Keratinocyte (primary cell): ENCODE results near the gene PADI4. TPM values are rescaled to one million over a fixed set of nuclear protein-coding genes. Genes with fewer than 3 reads are reported as not detected.

Experiments
- DNase-seq: peaks from one replicate; pipeline ENCODE4 v3.0.0-alpha.2; 2011; ENCODE audit warnings: low read depth, missing footprints, low spot score
- FAIRE-seq: peaks from 2 replicates; lab custom pipeline; 2011; peaks lifted over from hg19 to GRCh38; lab: Jason Lieb, UNC
- H2AFZ ChIP-seq: 2 replicates; pipeline ENCODE4 v1.6.0; 2012; ENCODE audit warnings: low read length, control low read depth, inconsistent platforms; ENCODE audit not compliant: control insufficient read depth
- H3K27ac ChIP-seq: 2 replicates; pipeline ENCODE4 v1.5.1; 2011; ENCODE audit warnings: low read length; ENCODE audit not compliant: control insufficient read depth, insufficient read depth
- H3K27me3 ChIP-seq: 3 replicates; pipeline ENCODE4 v1.6.0; 2011; ENCODE audit warnings: low read length; ENCODE audit not compliant: control insufficient read depth, insufficient read depth; ENCODE audit errors: extremely low read depth
- H3K36me3 ChIP-seq, 2 experiments: 2 replicates in 1 of 2; 3 replicates in 1 of 2; pipeline ENCODE4 v1.5.1; 2011; ENCODE audit warnings: low read length in 2 of 2, mild to moderate bottlenecking in 1 of 2; ENCODE audit not compliant: control insufficient read depth in 2 of 2, insufficient read depth in 2 of 2; ENCODE audit errors: extremely low read depth in 1 of 2
- H3K4me1 ChIP-seq: 3 replicates; pipeline ENCODE4 v1.5.1; 2011; ENCODE audit warnings: low read length; ENCODE audit not compliant: control insufficient read depth, insufficient read depth; ENCODE audit errors: extremely low read depth
- H3K4me2 ChIP-seq: 3 replicates; pipeline ENCODE4 v1.6.0; 2011; ENCODE audit warnings: low read depth, low read length; ENCODE audit not compliant: control insufficient read depth, insufficient read depth; ENCODE audit errors: extremely low read depth
- H3K4me3 ChIP-seq, 3 experiments: fragments of 200-600 bp in 1 of 3; sonication (generic) in 1 of 3; 2 replicates in 2 of 3; 3 replicates in 1 of 3; pipeline ENCODE4 v1.5.1; 2011 to 2016; ENCODE audit warnings: low read length in 3 of 3, mild to moderate bottlenecking in 3 of 3, control low read depth in 2 of 3, inconsistent platforms in 1 of 3, low read depth in 1 of 3, mixed read lengths in 1 of 3, mixed run types in 1 of 3, moderate library complexity in 1 of 3; ENCODE audit not compliant: control insufficient read depth in 2 of 3, insufficient read depth in 2 of 3; ENCODE audit errors: extremely low read depth in 1 of 3
- H3K79me2 ChIP-seq: 2 replicates; pipeline ENCODE4 v1.6.0; 2012; ENCODE audit warnings: low read length; ENCODE audit not compliant: control insufficient read depth, insufficient read depth
- H3K9ac ChIP-seq: 3 replicates; pipeline ENCODE4 v1.6.0; 2011; ENCODE audit warnings: low read length; ENCODE audit not compliant: control insufficient read depth, insufficient read depth; ENCODE audit errors: extremely low read depth
- H3K9me1 ChIP-seq: 3 replicates; pipeline ENCODE4 v1.6.0; 2011; ENCODE audit warnings: low read length; ENCODE audit not compliant: control insufficient read depth, insufficient read depth; ENCODE audit errors: extremely low read depth
- H3K9me3 ChIP-seq: 2 replicates; pipeline ENCODE4 v1.5.1; 2012; ENCODE audit warnings: low read depth, low read length; ENCODE audit not compliant: control insufficient read depth
- H4K20me1 ChIP-seq: 3 replicates; pipeline ENCODE4 v1.6.0; 2011; ENCODE audit warnings: low read length; ENCODE audit not compliant: control insufficient read depth, insufficient read depth; ENCODE audit errors: extremely low read depth
- CTCF ChIP-seq, 3 experiments: IDR thresholded peaks in 1 of 3; conservative IDR thresholded peaks in 1 of 3; optimal IDR thresholded peaks in 1 of 3; 2 replicates in 2 of 3; 3 replicates in 1 of 3; pipeline versions ENCODE3 to v1.5.1; 2011; ENCODE audit warnings: low read length in 3 of 3, mild to moderate bottlenecking in 3 of 3, moderate library complexity in 2 of 3, control low read depth in 1 of 3, inconsistent platforms in 1 of 3; ENCODE audit not compliant: insufficient read depth in 2 of 3; ENCODE audit errors: extremely low read depth in 1 of 3
- EZH2 ChIP-seq: IDR thresholded peaks from one replicate; pipeline ENCODE4 v1.6.1; 2012; ENCODE audit warnings: inconsistent platforms, mild to moderate bottlenecking, low read length, moderate library complexity
- dilution Hi-C: fragments of 300-500 bp; cut with MboI; formaldehyde crosslinking; loops from one replicate; pipeline ENCODE4 v1.7.0; 2020; ENCODE audit warnings: low sequenced_read_pairs; ENCODE audit not compliant: extremely low pct_ligation_motif_present
- polyA plus RNA-seq, 5 experiments: library from polyadenylated mRNA; depleted of rRNA in 3 of 5; stranded (reverse) in 3 of 5; stranded (forward) in 1 of 5; unstranded in 1 of 5; fragments of >200 nt; gene quantifications; 1 replicate in 1 of 5; 2 replicates in 3 of 5; 3 replicates in 1 of 5; pipeline versions ENCODE4 v1.2.1 to v1.2.3, GENCODE V29; 2011 to 2012; ENCODE audit warnings: missing spikeins in 2 of 5, low read depth in 1 of 5, low replicate concordance in 1 of 5

The PADI4 gene
- polyA plus RNA-seq, 1 donor (not counting 4 experiments of a cell fraction or from before 2014, with no cell fraction given): 0.03 TPM

- no peak for DNase-seq
- dilution Hi-C loops: no loop called here
- H2AFZ ChIP-seq: no peak overlapping the region
- no peaks in the 10 kb centered on the region for H3K9me1 ChIP-seq
- no peaks in the 10 kb centered on the region for H3K27me3 ChIP-seq
- TF ChIP-seq CTCF (optimal IDR thresholded peaks at IDR 0.05 in 1 of 3, IDR thresholded peaks at IDR 0.05 in 1 of 3, conservative IDR thresholded peaks at IDR 0.05 in 1 of 3; ENCODE audit: extremely low read depth in 1 of 3, insufficient read depth in 2 of 3, low read length in 3 of 3) (no peak), EZH2 (no peak)
- no peaks in the 10 kb centered on the region for H4K20me1 ChIP-seq
- H3K4me1 ChIP-seq: no peaks in the 10 kb centered on the region
- H3K9ac ChIP-seq: no peak overlapping the region
- H3K27ac ChIP-seq: no peak overlapping the region
- no peak for FAIRE-seq
- no peaks in the 10 kb centered on the region for H3K79me2 ChIP-seq
- no peaks in the 10 kb centered on the region for H3K9me3 ChIP-seq
- no peaks in the 10 kb centered on the region for H3K36me3 ChIP-seq
- H3K4me2 ChIP-seq: no peak overlapping the region
- H3K4me3 ChIP-seq: no peak overlapping the region
Measured at GRCh38 chr1:17381161-17381560, 73.2 kb downstream of the PADI4 start.

- FAIRE-seq: no peak
- dilution Hi-C loops: no loop called here
- H3K79me2 ChIP-seq: no peaks in the 10 kb centered on the region
Measured at GRCh38 chr1:17392199-17392740, 84.3 kb downstream of the PADI4 start.

More at GRCh38 chr1:17392199-17392740, 84.3 kb downstream of the PADI4 start:
- Histone ChIP-seq H3K4me1 (no peaks in the 10 kb centered on the region), H3K9me1 (no peaks in the 10 kb centered on the region), H3K9me3 (no peaks in the 10 kb centered on the region), H3K27ac (no peak overlapping the region), H3K4me3 (no peak overlapping the region), H3K27me3 (peaks cover 3% of the 10 kb centered on the region), H4K20me1 (no peaks in the 10 kb centered on the region), H2AFZ (no peak overlapping the region), H3K36me3 (no peaks in the 10 kb centered on the region), H3K9ac (no peak overlapping the region), H3K4me2 (no peak overlapping the region)
- DNase-seq: no peak
- TF ChIP-seq CTCF (optimal IDR thresholded peaks at IDR 0.05 in 1 of 3, IDR thresholded peaks at IDR 0.05 in 1 of 3, conservative IDR thresholded peaks at IDR 0.05 in 1 of 3; ENCODE audit: extremely low read depth in 1 of 3, insufficient read depth in 2 of 3, low read length in 3 of 3): no peak
- no peak for TF ChIP-seq EZH2
